Mesodermal cell (in vitro differentiated cells): ENCODE measurements around the gene PCNX2.
A peak's percentile ranks its signal among the peaks of the same experiment; 100 is the strongest.

Experiments used
- H3K27ac ChIP-seq: 2 replicates; pipeline ENCODE4 v1.7.0; 2013; ENCODE audit warnings: mild to moderate bottlenecking, low read depth, low read length, moderate library complexity; ENCODE audit not compliant: severe bottlenecking
- H3K36me3 ChIP-seq: 2 replicates; pipeline ENCODE4 v1.7.1; 2013; ENCODE audit warnings: mild to moderate bottlenecking, low read length, moderate library complexity; ENCODE audit not compliant: control insufficient read depth, insufficient read depth
- H3K4me1 ChIP-seq: one replicate; pipeline ENCODE4 v1.7.1; 2013; ENCODE audit warnings: mild to moderate bottlenecking, low read length; ENCODE audit not compliant: insufficient read depth, control insufficient read depth, poor library complexity, severe bottlenecking
- H3K4me3 ChIP-seq: 2 replicates; pipeline ENCODE4 v1.7.0; 2013; ENCODE audit warnings: low read length, control low read depth, mild to moderate bottlenecking; ENCODE audit not compliant: insufficient read depth, poor library complexity, severe bottlenecking; ENCODE audit errors: extremely low read depth
- H3K9me3 ChIP-seq: 2 replicates; pipeline ENCODE4 v1.7.1; 2013; ENCODE audit warnings: mild to moderate bottlenecking, low read length, moderate library complexity; ENCODE audit not compliant: control insufficient read depth
- WGBS, 2 experiments: methylation state at CpG; one replicate each; pipeline ENCODE4 v1.1.5; 2013; ENCODE audit warnings: missing lambda C conversion rate in 2 of 2; ENCODE audit not compliant: insufficient coverage in 2 of 2; 5-methylcytosine and 5-hydroxymethylcytosine counted together

PCNX2 gene

DNA sequence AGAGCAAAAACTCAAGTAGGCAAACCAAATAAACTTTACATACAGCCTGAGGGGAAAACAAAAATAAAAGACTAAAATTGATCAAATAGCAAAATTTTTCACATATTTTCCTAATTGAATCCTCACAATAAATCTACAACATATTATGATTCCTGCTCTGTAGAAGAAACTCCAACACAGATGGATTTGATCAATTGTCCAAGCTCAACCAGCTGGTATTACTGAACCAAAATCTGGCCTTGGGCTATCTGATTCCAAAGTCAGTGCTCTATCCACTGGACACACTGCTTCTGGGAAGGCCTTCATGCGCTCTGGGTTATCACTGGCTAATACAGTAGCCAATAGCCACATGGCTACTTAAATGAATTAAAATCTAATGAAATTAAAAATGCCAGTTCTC, 39.3 kb downstream of the PCNX2 start:
- Histone ChIP-seq H3K36me3 (peaks cover 29% of the 10 kb centered on the region), H3K27ac (no peak overlapping the region), H3K9me3 (no peaks in the 10 kb centered on the region), H3K4me3 (no peak overlapping the region), H3K4me1 (no peaks in the 10 kb centered on the region)
- WGBS, 2 experiments: no CpG with 5 or more reads among the region's 1 CpG

DNA sequence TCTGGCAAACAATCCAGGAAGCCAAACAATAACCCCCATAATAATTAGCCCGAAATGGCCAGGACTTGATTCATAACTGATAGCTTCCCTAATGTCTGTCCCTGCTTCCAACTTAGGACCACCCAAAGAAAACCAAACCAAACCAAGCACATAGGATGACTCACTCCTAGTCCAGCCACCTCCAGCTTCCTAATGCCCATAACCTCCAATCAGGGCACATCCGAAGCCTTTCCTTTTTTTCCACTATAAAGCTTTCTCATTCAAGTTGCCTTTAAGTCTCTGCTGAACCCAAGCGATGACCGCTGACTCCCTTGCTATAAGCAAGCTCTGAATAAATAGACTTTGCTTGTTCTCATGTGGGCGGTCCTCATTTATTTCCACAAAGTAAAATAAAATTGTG, 40.4 kb downstream of the PCNX2 start:
- Histone ChIP-seq H3K9me3 (no peaks in the 10 kb centered on the region), H3K27ac (no peak overlapping the region), H3K4me3 (no peak overlapping the region), H3K4me1 (no peaks in the 10 kb centered on the region), H3K36me3 (peaks cover 35% of the 10 kb centered on the region)
- 96 to 98% methylated on average over 3 to 4 of the region's 5 CpGs for WGBS, 2 experiments

DNA sequence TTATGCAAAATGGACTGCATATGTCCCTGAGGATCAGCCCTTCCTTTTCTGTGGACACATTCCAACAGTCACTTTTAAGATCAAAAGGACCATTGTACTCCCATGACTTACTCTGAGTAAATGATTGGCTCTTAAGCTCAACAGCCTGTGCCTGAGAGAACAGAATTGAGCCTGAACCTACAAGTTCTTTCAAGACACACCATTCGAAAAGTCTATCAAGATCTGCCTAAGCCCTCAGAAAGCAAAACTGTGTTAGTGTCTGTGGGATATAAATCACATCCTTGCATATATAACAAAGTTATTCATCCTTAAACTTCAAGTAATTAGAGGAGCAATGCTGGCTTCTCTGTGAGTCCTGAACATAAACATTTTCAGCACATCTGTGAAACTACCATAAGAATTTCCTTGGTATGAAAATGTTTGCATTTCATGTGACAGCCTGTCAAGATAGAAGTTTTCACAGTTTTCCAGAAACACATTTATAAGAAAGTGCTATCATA, 41.6 kb downstream of the PCNX2 start:
- H3K9me3 ChIP-seq: no peaks in the 10 kb centered on the region
- no CpG with 5 or more reads among the region's 1 CpG for WGBS, 2 experiments
- H3K36me3 ChIP-seq: peaks cover 40% of the 10 kb centered on the region
- H3K4me3 ChIP-seq: no peak overlapping the region
- peak overlapping the region; percentile 59 for H3K27ac ChIP-seq
- no peaks in the 10 kb centered on the region for H3K4me1 ChIP-seq

DNA sequence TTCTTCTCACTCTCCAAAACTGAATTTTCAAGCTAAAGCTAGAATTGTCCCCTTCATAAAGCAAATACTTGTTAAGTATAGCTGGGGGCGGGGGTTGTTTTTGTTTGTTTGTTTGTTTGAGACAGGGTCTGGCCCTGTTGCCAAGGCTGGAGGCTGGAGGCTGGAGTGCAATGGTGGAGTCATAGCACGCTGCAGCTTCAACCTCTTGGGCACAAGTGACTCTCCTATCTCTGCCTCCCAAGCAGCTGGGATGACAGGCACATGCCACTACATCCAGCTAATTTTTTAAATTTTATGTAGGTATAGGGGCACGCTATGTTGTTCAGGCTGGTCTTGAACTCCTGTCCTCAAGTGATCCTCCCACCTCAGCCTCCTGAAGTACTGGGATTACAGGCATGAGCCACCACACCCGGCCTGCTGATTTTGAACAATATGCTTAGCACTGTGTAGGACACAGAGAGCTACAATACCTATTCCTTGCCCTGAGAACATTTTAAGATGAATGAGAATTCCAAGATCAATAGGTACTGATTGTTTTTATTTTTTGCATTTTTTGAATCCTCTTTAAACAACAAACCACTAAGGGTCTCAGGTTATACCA, 42.2 kb downstream of the PCNX2 start:
- no peak overlapping the region for H3K4me3 ChIP-seq

DNA sequence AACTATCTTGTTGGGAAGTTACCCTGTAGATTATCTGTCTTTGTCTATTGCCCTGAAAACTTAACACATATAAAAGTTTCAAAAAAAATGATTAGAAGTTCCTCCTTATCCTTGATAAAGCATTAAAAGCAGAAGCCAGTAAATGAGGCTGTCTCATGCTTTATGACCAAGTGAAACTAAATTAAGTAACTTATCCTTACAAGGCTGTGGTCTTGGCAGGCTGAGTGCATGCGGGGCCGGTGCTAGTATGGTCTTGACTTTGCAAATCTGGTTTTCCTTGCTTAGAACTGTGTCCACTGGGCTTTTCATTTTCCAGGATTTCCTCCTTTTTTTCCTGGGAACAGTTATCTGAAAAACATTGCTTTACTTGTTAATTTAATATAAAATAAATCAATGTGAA, 43.1 kb downstream of the PCNX2 start:
- 100% methylated on average over 2 of the region's 2 CpGs for WGBS, 2 experiments
- no peak overlapping the region for H3K27ac ChIP-seq
- no peak overlapping the region for H3K4me3 ChIP-seq
- H3K4me1 ChIP-seq: no peaks in the 10 kb centered on the region
- H3K9me3 ChIP-seq: no peaks in the 10 kb centered on the region
- H3K36me3 ChIP-seq: peaks cover 37% of the 10 kb centered on the region

More for the DNA sequence above, 42.2 kb downstream of the PCNX2 start:
- Histone ChIP-seq H3K36me3 (peaks cover 38% of the 10 kb centered on the region), H3K27ac (no peak overlapping the region), H3K4me1 (no peaks in the 10 kb centered on the region), H3K9me3 (no peaks in the 10 kb centered on the region)
- WGBS, 2 experiments: 100% methylated on average over 1 of the region's 4 CpGs

DNA sequence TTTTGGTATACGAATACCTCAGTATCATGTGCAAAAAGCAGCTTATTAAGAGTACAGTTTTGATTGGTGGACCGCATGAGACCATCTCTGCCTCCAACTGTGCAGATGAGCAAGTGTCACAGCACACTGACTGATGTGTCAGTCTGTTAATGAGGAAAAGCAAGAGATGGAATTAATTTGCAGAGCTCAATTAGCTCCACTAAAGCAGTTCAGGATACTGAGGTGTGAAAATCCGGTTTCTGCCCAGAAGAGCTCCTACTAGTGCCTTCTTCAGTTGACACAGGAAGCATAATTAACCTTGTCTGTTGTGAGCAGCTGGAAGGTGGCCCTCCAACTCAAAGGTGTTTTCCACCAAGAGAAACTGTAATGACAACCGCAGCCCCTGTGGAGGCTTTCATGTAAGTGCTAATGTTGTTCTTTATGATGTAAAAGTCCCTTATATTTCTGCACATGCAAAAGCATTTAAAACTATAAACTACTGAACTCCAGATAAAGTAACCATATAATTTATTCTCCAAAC, 44.3 kb downstream of the PCNX2 start:
- WGBS, 2 experiments: 85 to 90% methylated on average over 3 of the region's 4 CpGs
- H3K9me3 ChIP-seq: no peaks in the 10 kb centered on the region
- H3K27ac ChIP-seq: no peak overlapping the region
- peaks cover 37% of the 10 kb centered on the region for H3K36me3 ChIP-seq
- no peaks in the 10 kb centered on the region for H3K4me1 ChIP-seq
- no peak overlapping the region for H3K4me3 ChIP-seq

DNA sequence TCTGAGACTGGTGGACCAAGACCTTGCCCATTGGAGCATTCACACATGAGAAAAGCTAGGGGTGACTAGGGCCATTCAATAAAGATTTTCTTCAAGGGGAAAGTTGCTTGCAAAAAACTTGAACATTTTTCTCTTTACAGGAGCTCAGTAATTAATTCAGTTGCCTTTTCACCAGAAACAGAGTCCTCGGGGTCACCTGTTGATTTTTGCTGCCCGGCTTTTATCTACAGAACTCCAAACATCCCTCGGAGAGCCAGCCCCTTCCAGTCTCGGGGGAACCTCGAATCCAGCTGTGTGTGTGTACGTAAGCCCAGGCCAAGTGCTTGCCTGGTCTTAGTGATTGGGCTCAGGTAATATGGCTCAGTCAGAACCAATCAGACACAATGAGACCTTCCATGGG, 47.5 kb downstream of the PCNX2 start:
- Histone ChIP-seq H3K27ac (no peak overlapping the region), H3K4me3 (no peak overlapping the region), H3K36me3 (peaks cover 37% of the 10 kb centered on the region), H3K9me3 (no peaks in the 10 kb centered on the region), H3K4me1 (no peaks in the 10 kb centered on the region)
- WGBS, 2 experiments: 79 to 94% methylated on average over 2 of the region's 6 CpGs

DNA sequence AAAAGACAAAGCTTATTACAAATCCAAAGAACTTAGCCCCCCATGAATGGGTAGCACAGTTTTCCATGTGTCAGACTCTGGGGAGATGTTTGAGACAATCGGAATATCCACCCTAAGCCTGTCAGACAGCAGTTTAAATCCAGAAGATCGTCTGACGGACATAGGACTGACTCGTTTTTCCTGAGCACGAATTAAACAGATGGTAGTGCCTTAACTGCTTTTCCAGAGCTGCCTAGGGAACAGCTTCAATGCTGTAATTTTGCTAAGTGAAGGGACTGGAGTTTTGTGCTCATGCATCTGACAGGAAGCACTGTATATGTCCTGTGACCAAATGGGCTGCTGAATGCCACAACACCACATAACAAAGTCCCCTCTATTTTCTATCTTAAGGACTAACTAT, 48.6 kb downstream of the PCNX2 start:
- H3K9me3 ChIP-seq: no peaks in the 10 kb centered on the region
- H3K27ac ChIP-seq: no peak overlapping the region
- peaks cover 29% of the 10 kb centered on the region for H3K36me3 ChIP-seq
- H3K4me1 ChIP-seq: no peaks in the 10 kb centered on the region
- WGBS, 2 experiments: 95 to 100% methylated on average over 4 to 5 of the region's 5 CpGs
- H3K4me3 ChIP-seq: no peak overlapping the region

DNA sequence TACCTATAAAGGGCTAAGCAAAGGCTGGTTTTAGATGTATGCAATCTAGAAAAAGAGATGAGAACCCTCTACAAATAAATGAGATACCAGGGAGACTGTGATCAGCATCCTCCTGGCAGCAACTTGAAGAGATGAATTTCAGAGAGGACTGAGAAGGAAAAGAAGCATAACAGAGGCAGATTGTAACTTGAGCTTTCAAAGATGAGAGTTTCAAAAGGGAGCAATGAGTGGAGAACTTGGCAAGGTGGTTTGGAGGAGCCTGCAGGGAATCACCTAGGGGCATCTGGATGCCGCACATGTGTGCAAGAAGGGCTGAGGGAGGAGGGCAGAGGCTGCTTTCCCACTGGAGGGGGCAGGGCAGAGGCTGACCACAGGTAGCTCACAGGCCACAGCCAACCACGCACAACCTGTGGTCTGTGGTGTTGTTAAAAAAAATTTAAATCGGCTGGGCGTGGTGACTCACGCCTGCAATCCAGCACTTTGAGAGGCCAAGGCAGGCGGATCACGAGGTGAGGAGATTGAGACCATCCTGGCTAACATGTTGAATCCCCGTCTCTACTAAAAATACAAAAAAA, 50.2 kb downstream of the PCNX2 start:
- no peaks in the 10 kb centered on the region for H3K4me1 ChIP-seq
- no peak overlapping the region for H3K4me3 ChIP-seq
- no peaks in the 10 kb centered on the region for H3K9me3 ChIP-seq
- WGBS, 2 experiments: 91 to 95% methylated on average over 7 to 8 of the region's 8 CpGs
- peaks cover 19% of the 10 kb centered on the region for H3K36me3 ChIP-seq
- H3K27ac ChIP-seq: no peak overlapping the region

DNA sequence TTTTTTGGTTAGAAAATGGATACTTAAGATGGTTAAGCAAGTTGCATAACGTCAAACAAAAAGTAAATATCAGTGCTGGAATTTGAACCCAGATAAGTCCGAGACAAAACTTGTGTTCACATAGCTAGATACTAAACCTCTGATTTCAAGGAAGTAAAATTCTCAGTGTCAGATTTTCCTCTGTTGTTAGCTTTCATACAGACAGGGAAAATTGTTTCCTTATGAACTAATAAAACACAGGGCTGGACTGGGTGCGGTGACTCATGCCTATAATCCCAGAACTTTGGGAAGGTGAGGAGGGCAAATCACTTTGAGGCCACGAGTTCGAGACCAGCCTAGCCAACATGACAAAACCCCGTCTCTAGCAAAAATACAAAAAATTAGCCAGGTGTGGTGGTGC, 51.3 kb downstream of the PCNX2 start:
- WGBS, 2 experiments: 95 to 96% methylated on average over 3 to 6 of the region's 6 CpGs
- Histone ChIP-seq H3K27ac (no peak overlapping the region), H3K4me3 (no peak overlapping the region), H3K36me3 (peaks cover 9% of the 10 kb centered on the region), H3K9me3 (no peaks in the 10 kb centered on the region), H3K4me1 (no peaks in the 10 kb centered on the region)

DNA sequence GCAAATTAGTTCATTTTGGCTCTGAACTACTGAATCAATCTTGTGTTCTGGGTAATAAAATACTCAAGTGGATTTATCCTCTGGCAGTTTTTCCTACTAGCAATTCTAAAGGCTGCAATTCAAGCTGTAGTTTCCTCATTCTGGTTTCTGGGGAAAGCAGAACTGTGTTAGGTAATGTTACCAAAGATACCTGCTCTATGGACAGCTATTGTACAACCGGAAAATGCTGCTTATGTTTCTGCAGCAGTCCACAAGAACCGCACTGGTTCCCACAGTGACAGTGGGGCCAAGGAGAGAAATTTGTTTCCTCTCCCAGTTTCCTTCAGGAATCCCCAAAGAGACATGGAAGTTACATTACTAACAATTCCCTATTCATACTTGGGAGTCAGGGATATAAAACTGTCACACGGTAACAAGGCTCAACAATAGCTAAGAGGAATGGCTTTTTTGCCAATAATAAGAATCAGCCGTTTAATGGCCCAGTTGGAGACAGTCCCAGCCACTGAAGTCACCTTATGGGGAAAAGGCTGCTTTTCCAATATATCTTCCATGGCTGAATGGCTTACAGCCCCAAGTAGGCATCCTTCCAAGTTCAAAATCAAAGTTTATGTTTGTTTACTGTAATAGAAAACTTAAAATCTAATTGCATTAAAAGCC, 52.6 kb downstream of the PCNX2 start:
- H3K9me3 ChIP-seq: no peaks in the 10 kb centered on the region
- no peak overlapping the region for H3K4me3 ChIP-seq
- 88 to 89% methylated on average over 3 to 4 of the region's 4 CpGs for WGBS, 2 experiments
- peaks cover 6% of the 10 kb centered on the region for H3K36me3 ChIP-seq
- H3K27ac ChIP-seq: no peak overlapping the region
- no peaks in the 10 kb centered on the region for H3K4me1 ChIP-seq
